ENCODE results near the gene ATP6V0D1.
A peak's percentile ranks its signal among the peaks of the same experiment; 100 is the strongest.
"Not testable (repeated sequence)": the region's sequence is repeated elsewhere in the genome, so short reads cannot be mapped to it uniquely, and the experiment has no call there.

The ATP6V0D1 gene

DNA sequence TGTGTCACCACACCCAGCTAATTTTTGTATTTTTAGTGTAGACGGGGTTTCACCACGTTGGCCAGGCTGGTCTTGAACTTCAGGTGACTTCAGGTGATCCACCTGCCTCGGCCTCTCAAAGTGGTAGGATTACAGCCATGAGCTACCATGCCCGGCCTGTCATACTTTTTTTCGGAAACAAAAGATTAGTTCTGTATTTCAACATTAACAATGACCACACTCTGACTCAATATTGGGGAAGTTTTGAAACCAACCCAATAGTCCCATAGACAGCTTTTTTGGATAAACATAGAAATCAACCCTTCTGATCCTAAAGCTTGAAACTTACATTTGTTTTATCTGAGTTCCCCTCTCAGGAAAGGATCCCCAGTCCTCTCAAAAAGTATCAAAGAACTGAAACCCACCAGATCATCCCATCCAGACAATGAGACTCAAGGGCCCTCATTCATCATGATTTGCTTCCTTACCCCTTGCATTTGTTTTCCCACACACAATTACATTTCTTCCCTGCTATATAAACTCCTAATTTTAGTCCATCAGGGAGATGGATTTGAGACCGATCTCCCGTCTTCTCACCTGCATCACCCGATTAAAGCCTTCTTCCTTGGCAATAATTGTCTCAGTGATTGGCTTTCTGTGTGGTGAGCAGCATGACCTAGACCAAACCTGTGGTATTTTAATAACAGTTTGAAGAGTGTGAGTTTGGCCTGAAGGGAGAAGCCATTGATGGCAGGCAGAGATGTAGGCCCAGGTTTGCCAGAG lies 9.6 kb upstream of the ATP6V0D1 start:
- Histone ChIP-seq H3K27me3 (ENCODE audit: insufficient read depth, low read length) (no peaks in the 10 kb centered on the region), H3K27ac (ENCODE audit: low read depth, low read length, poor library complexity, severe bottlenecking) (no peak overlapping the region), H3K79me2 (ENCODE audit: insufficient read depth, low read length) (no peaks in the 10 kb centered on the region), H3F3A (ENCODE audit: insufficient read depth, low read length) (peaks cover 5% of the 10 kb centered on the region; the same call in 1 of the 2 replicates), H3K4me1 (ENCODE audit: insufficient read depth, low read length, severe bottlenecking) (peaks cover 18% of the 10 kb centered on the region), H4K20me1 (ENCODE audit: insufficient read depth, low read length) (no peaks in the 10 kb centered on the region), H3K9me3 (ENCODE audit: low read length) (0 out of 2 replicates have a peak, but pooled peaks cover 3% of the 10 kb centered on the region), H3K4me3 (ENCODE audit: low read depth, low read length, poor library complexity, severe bottlenecking) (no peak overlapping the region), H3K36me3 (ENCODE audit: insufficient read depth, low read length) (peaks cover 17% of the 10 kb centered on the region; the same call in 1 of the 2 replicates), H3K9me2 (ENCODE audit: low read depth, low read length) (no peaks in the 10 kb centered on the region), H3K9ac (ENCODE audit: low read length) (no peak overlapping the region), H3K4me2 (ENCODE audit: low read length) (no peak overlapping the region), H2AFZ (ENCODE audit: low read length) (no peak overlapping the region)
- TF ChIP-seq, protein P1, sequence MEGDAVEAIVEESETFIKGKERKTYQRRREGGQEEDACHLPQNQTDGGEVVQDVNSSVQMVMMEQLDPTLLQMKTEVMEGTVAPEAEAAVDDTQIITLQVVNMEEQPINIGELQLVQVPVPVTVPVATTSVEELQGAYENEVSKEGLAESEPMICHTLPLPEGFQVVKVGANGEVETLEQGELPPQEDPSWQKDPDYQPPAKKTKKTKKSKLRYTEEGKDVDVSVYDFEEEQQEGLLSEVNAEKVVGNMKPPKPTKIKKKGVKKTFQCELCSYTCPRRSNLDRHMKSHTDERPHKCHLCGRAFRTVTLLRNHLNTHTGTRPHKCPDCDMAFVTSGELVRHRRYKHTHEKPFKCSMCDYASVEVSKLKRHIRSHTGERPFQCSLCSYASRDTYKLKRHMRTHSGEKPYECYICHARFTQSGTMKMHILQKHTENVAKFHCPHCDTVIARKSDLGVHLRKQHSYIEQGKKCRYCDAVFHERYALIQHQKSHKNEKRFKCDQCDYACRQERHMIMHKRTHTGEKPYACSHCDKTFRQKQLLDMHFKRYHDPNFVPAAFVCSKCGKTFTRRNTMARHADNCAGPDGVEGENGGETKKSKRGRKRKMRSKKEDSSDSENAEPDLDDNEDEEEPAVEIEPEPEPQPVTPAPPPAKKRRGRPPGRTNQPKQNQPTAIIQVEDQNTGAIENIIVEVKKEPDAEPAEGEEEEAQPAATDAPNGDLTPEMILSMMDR (IDR thresholded peaks at IDR 0.05; ENCODE audit: low read length) = no peak
- TF ChIP-seq EZH2 (IDR thresholded peaks at IDR 0.05; ENCODE audit: borderline replicate concordance, low read length) = no peak

DNA sequence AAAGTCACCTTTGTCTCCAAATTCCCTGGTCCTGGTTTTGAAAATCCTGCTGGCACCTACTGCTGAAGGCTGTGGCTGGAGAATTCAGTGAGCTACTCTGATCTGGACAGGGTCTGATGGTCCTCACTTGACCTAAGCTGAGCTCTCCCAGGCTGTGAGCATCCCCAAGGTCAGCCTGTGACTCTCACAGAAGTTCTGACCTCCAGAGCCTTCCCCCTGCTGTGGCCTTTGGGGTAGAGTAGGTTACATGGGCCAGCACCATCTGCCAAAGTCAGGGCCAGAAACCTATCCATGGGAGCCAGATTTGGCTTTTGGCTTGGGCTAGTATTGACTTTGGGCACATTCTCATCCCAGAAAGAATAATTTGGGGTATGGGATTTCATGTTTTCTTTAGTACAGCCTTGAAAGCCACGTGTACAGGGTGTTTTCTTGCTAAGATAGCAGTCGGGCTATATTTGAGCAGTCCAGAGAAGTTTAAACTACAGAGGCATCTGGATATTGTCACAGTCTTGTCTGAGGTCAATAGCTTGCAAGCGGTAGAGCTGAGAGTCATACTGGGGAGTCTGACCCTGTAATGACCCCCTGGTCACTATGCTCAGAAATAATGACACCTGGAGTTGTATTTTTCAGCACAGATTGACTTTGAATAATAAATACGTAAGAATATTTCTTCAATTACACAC lies 8.6 kb upstream of the ATP6V0D1 start:
- H3K9me2 ChIP-seq (ENCODE audit: low read depth, low read length) = no peaks in the 10 kb centered on the region
- no peaks in the 10 kb centered on the region for H3K79me2 ChIP-seq (ENCODE audit: insufficient read depth, low read length)
- no peak for TF ChIP-seq EZH2 (IDR thresholded peaks at IDR 0.05; ENCODE audit: borderline replicate concordance, low read length)
- TF ChIP-seq, protein P1 (IDR thresholded peaks at IDR 0.05; ENCODE audit: low read length) = no peak
- no peak overlapping the region for H3K4me3 ChIP-seq (ENCODE audit: low read depth, low read length, poor library complexity, severe bottlenecking)
- peaks cover 18% of the 10 kb centered on the region for H3K4me1 ChIP-seq (ENCODE audit: insufficient read depth, low read length, severe bottlenecking)
- no peaks in the 10 kb centered on the region for H4K20me1 ChIP-seq (ENCODE audit: insufficient read depth, low read length)
- H3K9me3 ChIP-seq (ENCODE audit: low read length) = 0 out of 2 replicates have a peak, but pooled peaks cover 3% of the 10 kb centered on the region
- peaks cover 5% of the 10 kb centered on the region; the same call in 1 of the 2 replicates for H3F3A ChIP-seq (ENCODE audit: insufficient read depth, low read length)
- peak overlapping the region; percentile 86 for H3K27ac ChIP-seq (ENCODE audit: low read depth, low read length, poor library complexity, severe bottlenecking)
- H3K4me2 ChIP-seq (ENCODE audit: low read length) = peak overlapping the region; percentile 26; the same call in 1 of the 2 replicates
- H3K9ac ChIP-seq (ENCODE audit: low read length) = peak overlapping the region; percentile 23; the same call in 1 of the 2 replicates
- peaks cover 26% of the 10 kb centered on the region; the same call in 1 of the 2 replicates for H3K36me3 ChIP-seq (ENCODE audit: insufficient read depth, low read length)
- no peaks in the 10 kb centered on the region for H3K27me3 ChIP-seq (ENCODE audit: insufficient read depth, low read length)
- no peak overlapping the region for H2AFZ ChIP-seq (ENCODE audit: low read length)

DNA sequence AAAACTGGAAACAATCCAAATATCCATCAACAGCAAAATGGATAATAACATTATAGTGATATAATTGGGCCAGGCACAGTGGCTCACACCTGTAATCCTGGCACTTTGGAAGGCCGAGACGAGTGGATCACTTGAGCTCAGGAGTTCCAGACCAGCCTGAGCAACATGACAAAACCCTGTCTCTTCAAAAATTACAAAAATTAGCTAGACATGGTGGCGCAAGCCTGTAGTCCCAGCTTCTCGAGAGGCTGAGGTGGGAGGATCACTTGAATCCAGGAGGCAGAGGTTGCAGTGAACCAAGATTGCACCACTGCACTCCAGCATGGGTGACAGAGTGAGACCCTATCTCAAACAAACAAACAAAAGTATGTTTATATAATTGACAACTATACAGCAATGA lies 6.6 kb upstream of the ATP6V0D1 start:
- H2AFZ ChIP-seq (ENCODE audit: low read length); H3K79me2 ChIP-seq (ENCODE audit: insufficient read depth, low read length); H3K4me2 ChIP-seq (ENCODE audit: low read length); H3F3A ChIP-seq (ENCODE audit: insufficient read depth, low read length); H3K27me3 ChIP-seq (ENCODE audit: insufficient read depth, low read length); H3K9me3 ChIP-seq (ENCODE audit: low read length); H3K9ac ChIP-seq (ENCODE audit: low read length); H3K9me2 ChIP-seq (ENCODE audit: low read depth, low read length); H4K20me1 ChIP-seq (ENCODE audit: insufficient read depth, low read length); H3K4me3 ChIP-seq (ENCODE audit: low read depth, low read length, poor library complexity, severe bottlenecking): not testable (repeated sequence)
- peaks cover 27% of the 10 kb centered on the region for H3K4me1 ChIP-seq (ENCODE audit: insufficient read depth, low read length, severe bottlenecking)
- H3K36me3 ChIP-seq (ENCODE audit: insufficient read depth, low read length) = peaks cover 33% of the 10 kb centered on the region; the same call in 1 of the 2 replicates
- H3K27ac ChIP-seq (ENCODE audit: low read depth, low read length, poor library complexity, severe bottlenecking) = peak overlapping the region; percentile 86
